Smooth muscle cell (in vitro differentiated cells): ENCODE data around the gene EFCC1. TPM values are rescaled to one million over a fixed set of nuclear protein-coding genes. Genes with fewer than 3 reads are reported as not detected.

ENCODE experiments used
- DNase-seq: peaks from one replicate; lab custom pipeline; 2025; ENCODE audit not compliant: unreplicated experiment; lab: John Stamatoyannopoulos, UW
- H2AFZ ChIP-seq: fragments of 200-600 bp; sonication (generic); 2 replicates; pipeline ENCODE4 v1.6.0; 2016; ENCODE audit warnings: antibody characterized with exemption, low read depth, mild to moderate bottlenecking
- H3F3A ChIP-seq: fragments of 200-600 bp; sonication (generic); 2 replicates; pipeline ENCODE4 v1.6.0; 2017; ENCODE audit warnings: antibody characterized with exemption, low read depth
- H3K27ac ChIP-seq: fragments of 200-600 bp; sonication (generic); 2 replicates; pipeline ENCODE4 v1.5.1; 2016; ENCODE audit warnings: low read depth, mild to moderate bottlenecking
- H3K27me3 ChIP-seq: fragments of 200-600 bp; sonication (generic); 2 replicates; pipeline ENCODE4 v1.6.1; 2016; ENCODE audit warnings: low read depth, mild to moderate bottlenecking
- H3K36me3 ChIP-seq: fragments of 200-600 bp; sonication (generic); 2 replicates; pipeline ENCODE4 v1.5.1; 2016; ENCODE audit warnings: low read depth
- H3K4me1 ChIP-seq: fragments of 200-600 bp; sonication (generic); 2 replicates; pipeline ENCODE4 v1.5.1; 2016; ENCODE audit warnings: low read depth
- H3K4me2 ChIP-seq: fragments of 200-600 bp; sonication (generic); 2 replicates; pipeline ENCODE4 v1.6.0; 2016; ENCODE audit warnings: mild to moderate bottlenecking
- H3K4me3 ChIP-seq: fragments of 200-600 bp; sonication (generic); 2 replicates; pipeline ENCODE4 v1.5.1; 2016; ENCODE audit warnings: mild to moderate bottlenecking
- H3K79me2 ChIP-seq: fragments of 200-600 bp; sonication (generic); 2 replicates; pipeline ENCODE4 v1.6.0; 2016; ENCODE audit warnings: low read depth, mild to moderate bottlenecking
- H3K9ac ChIP-seq: fragments of 200-600 bp; sonication (generic); 2 replicates; pipeline ENCODE4 v1.6.0; 2016; ENCODE audit warnings: low read depth
- H3K9me3 ChIP-seq: fragments of 200-600 bp; sonication (generic); replicated peaks from 2 replicates; pipeline ENCODE4 v1.5.1; 2016; ENCODE audit warnings: low read depth
- H4K20me1 ChIP-seq: fragments of 200-600 bp; sonication (generic); 2 replicates; pipeline ENCODE4 v1.6.0; 2016; ENCODE audit warnings: low read depth
- WGBS: methylation state at CpG from one replicate; pipeline ENCODE4 v1.1.7; 2016; ENCODE audit warnings: low lambda C conversion rate; 5-methylcytosine and 5-hydroxymethylcytosine counted together
- polyA plus RNA-seq: library from polyadenylated mRNA; unstranded; fragments of >200 nt; fragmentation: Nextera tagmentation; extraction: Ambion mirVana; gene quantifications from 2 replicates; pipeline ENCODE4 v1.2.1, GENCODE V29; 2016
- total RNA-seq: library from RNA; depleted of rRNA; stranded (reverse); fragments of >200 nt; gene quantifications from 2 replicates; pipeline ENCODE4 v1.2.3, GENCODE V29; 2014
- TF ChIP-seq, protein P1 (sequence below): fragments of 200-600 bp; sonication (generic); IDR thresholded peaks from 2 replicates; pipeline ENCODE4 v1.5.1; 2017; ENCODE audit warnings: borderline replicate concordance, mild to moderate bottlenecking, antibody characterized with exemption; ENCODE audit not compliant: insufficient read depth, poor library complexity, severe bottlenecking

The EFCC1 gene
- total and polyA plus RNA-seq, 2 experiments from 2014 or later, result 0.26 TPM; not detected in 1

DNA sequence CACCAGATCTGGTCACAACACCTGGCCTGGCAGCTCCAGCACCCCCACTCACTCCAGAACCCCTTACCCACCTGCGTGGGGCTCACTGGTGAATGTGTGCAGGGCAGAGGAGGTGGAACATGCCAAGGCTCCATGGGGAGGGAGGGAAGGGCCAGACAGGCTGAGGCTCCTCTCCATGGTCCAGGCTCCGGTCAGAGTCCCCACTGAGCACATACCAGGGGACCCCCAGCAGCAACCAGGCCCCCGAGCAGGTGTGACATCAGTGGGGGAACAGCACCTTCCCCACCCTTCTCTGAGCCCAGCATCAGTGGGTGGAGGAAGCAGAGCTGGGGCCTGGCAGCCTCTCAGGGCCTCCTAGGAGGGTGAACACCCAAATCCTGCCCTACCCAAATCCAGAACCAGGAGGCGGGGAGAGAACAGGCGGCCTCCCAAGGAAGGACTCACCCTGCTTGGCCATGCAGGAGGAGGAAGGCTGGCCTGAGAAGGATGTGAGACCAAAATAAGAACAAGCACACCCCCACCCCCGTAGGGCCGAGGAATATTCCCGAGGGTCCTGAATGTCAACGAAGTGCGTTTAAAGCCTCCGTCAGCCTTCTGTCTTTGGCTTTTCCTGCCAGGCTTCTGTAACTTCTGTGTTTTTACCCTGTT, 58.3 kb downstream of the EFCC1 start:
- TF ChIP-seq, protein P1, sequence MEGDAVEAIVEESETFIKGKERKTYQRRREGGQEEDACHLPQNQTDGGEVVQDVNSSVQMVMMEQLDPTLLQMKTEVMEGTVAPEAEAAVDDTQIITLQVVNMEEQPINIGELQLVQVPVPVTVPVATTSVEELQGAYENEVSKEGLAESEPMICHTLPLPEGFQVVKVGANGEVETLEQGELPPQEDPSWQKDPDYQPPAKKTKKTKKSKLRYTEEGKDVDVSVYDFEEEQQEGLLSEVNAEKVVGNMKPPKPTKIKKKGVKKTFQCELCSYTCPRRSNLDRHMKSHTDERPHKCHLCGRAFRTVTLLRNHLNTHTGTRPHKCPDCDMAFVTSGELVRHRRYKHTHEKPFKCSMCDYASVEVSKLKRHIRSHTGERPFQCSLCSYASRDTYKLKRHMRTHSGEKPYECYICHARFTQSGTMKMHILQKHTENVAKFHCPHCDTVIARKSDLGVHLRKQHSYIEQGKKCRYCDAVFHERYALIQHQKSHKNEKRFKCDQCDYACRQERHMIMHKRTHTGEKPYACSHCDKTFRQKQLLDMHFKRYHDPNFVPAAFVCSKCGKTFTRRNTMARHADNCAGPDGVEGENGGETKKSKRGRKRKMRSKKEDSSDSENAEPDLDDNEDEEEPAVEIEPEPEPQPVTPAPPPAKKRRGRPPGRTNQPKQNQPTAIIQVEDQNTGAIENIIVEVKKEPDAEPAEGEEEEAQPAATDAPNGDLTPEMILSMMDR, result no peak

DNA sequence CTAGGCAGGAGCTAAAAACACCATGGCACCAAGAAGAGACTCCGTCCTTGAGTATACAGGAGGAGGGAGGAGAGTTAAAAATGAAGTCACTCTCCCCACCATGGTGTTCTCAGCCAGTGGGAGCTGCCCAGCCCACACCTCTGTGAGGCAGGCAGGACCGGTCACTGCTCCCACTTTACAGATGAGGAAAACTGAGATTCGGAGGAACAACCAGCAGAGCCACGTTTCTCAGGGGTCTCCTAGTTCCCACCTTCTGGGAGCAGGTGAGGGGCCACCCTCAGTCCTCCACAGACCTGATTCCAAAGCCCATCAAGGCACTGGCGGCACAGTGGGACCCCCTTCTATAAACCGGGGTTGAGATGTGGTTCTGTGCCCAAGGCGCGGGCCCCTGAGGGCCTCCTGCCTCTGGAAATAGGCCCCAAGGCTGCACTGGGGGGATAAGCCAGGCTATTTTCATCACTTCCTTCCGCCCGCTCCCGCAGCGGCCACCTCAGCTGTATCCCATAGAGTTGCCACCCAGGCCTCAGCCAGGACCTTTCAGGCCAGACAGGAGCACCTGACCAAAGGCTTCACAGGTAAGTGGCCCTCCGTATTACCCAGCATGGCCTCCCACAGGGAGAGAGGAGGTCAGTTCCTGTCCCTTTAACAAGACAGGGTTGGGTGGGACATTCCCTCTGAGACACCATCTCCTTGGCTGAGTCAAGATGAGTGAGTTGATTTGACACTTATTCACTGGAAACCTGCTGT, 59.3 kb downstream of the EFCC1 start, which contains the start of gene GP9:
Gene GP9, plus strand, starts transcription at position 504 of the 747 bp plus-strand sequence. CDS start 961 bp downstream, outside the sequence.
- Histone ChIP-seq H3K4me3 (no peak within 1 kb of the TSS), H3K36me3 (no peaks in the 10 kb centered on the region), H3K4me1 (no peaks in the 10 kb centered on the region), H4K20me1 (no peaks in the 10 kb centered on the region), H3K4me2 (no peak within 1 kb of the TSS), H2AFZ (no peak within 1 kb of the TSS), H3F3A (no peaks in the 10 kb centered on the region), H3K27ac (no peak within 1 kb of the TSS), H3K27me3 (no peaks in the 10 kb centered on the region), H3K9ac (no peak within 1 kb of the TSS), H3K79me2 (no peaks in the 10 kb centered on the region), H3K9me3 (no peaks in the 10 kb centered on the region)
- 90% methylated on average over 13 of the region's 13 CpGs for WGBS
- DNase-seq, result no peak
- TF ChIP-seq, protein P1, result no peak

More for the DNA sequence above, 58.3 kb downstream of the EFCC1 start:
- Histone ChIP-seq H3K4me1 (no peaks in the 10 kb centered on the region), H3K79me2 (no peaks in the 10 kb centered on the region), H3K9me3 (no peaks in the 10 kb centered on the region), H3K9ac (no peak overlapping the region), H3K36me3 (no peaks in the 10 kb centered on the region), H4K20me1 (no peaks in the 10 kb centered on the region), H3F3A (no peaks in the 10 kb centered on the region), H3K27ac (no peak overlapping the region), H3K4me2 (no peak overlapping the region), H2AFZ (no peak overlapping the region), H3K4me3 (no peak overlapping the region), H3K27me3 (no peaks in the 10 kb centered on the region)
- DNase-seq, result no peak
- 88% methylated on average over 11 of the region's 11 CpGs for WGBS

DNA sequence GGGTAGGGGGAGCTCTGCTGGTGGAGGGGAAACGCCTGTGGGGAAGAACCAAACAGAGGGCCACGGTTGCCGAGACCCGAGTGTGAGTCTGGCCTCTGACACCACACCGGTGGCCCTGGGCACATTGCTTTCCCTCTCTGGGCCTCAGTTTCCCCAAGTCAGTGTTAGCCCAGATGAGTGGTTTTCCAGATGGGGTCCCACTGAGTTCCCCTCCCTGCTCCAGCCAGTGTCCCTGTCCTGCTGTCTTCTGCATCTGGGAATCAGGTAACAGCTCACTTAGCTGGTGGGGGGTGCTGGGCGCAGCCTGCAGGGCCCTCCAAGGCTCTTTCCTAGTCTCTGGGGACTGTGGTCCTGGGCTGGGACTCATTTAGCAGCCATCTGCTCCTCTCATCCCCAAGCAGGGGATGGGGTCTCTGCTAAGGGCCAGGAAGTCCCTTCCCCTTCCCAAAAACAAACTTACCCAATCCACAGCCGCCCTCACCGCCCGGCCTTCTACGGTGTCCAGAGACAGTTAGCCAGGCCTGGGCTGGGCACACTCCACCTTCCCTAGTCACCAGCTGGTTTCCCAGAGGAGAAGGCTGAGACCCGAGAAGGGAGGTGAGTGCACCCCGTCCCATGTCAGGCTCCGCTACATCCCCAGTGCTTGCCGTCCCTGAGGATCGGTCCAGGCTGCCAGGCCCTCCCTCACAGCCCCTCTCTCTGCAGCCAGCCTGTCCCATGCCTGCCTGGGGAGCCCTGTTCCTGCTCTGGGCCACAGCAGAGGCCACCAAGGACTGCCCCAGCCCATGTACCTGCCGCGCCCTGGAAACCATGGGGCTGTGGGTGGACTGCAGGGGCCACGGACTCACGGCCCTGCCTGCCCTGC, 60.2 kb downstream of the EFCC1 start:
- WGBS, result 91% methylated on average over 18 of the region's 19 CpGs
- H2AFZ ChIP-seq, result no peak overlapping the region

More for the DNA sequence above, 60.2 kb downstream of the EFCC1 start:
- Histone ChIP-seq H3K4me3 (no peak overlapping the region), H3K27me3 (no peaks in the 10 kb centered on the region), H3K9ac (no peak overlapping the region), H3K4me1 (no peaks in the 10 kb centered on the region), H4K20me1 (no peaks in the 10 kb centered on the region), H3K4me2 (no peak overlapping the region), H3K36me3 (no peaks in the 10 kb centered on the region), H3K9me3 (no peaks in the 10 kb centered on the region), H3K79me2 (no peaks in the 10 kb centered on the region), H3K27ac (no peak overlapping the region), H3F3A (no peaks in the 10 kb centered on the region)
- no peak for DNase-seq
- TF ChIP-seq, protein P1, result no peak
